Lower lobe of right lung (tissue), 2 donors: Measurements from ENCODE around the gene NFIA. TPM values are rescaled to one million over a fixed set of nuclear protein-coding genes. Genes with fewer than 3 reads are reported as not detected.

Source experiments
- ATAC-seq, 2 donors: fragments of 200-7000 bp; cut with Tn5 transposase; one replicate each; pipeline ENCODE4 v1.9.1; 2020 to 2022; ENCODE audit warnings: mild to moderate bottlenecking in 2 of 2, moderate library complexity in 2 of 2
- DNase-seq: peaks from one replicate; pipeline ENCODE4 v3.0.0-alpha.2; 2020
- H3K27ac ChIP-seq: fragments of 200-600 bp; one replicate; pipeline ENCODE4 v1.8.0; 2022
- H3K27me3 ChIP-seq: fragments of 200-600 bp; one replicate; pipeline ENCODE4 v1.8.0; 2022; ENCODE audit warnings: low read depth
- H3K36me3 ChIP-seq: fragments of 200-600 bp; one replicate; pipeline ENCODE4 v1.8.0; 2022; ENCODE audit warnings: mild to moderate bottlenecking
- H3K4me1 ChIP-seq: fragments of 200-600 bp; one replicate; pipeline ENCODE4 v1.8.0; 2022
- H3K4me3 ChIP-seq: fragments of 200-600 bp; one replicate; pipeline ENCODE4 v1.8.0; 2022; ENCODE audit warnings: mild to moderate bottlenecking
- H3K9me3 ChIP-seq: fragments of 200-600 bp; one replicate; pipeline ENCODE4 v1.8.0; 2022
- intact Hi-C: fragments of 100-400 bp; cut with DNase I; formaldehyde crosslinking; loops from one replicate; pipeline ENCODE4 v1.11.0; 2022
- total RNA-seq: library from RNA; stranded (reverse); fragmentation: NEBNext Ultra II Directional; extraction: Animal tissue kit (Norgen Biotek cat#: 25700); gene quantifications from one replicate; pipeline ENCODE4 v1.2.1, GENCODE V29; 2021
- TF ChIP-seq, protein P1 (sequence below): fragments of 200-600 bp; IDR thresholded peaks from one replicate; pipeline ENCODE4 v1.8.0; 2022; ENCODE audit warnings: antibody characterized with exemption, mild to moderate bottlenecking
- donor health status: DM: no; HTN: yes; CAD: no; lungs with severe emphysema.

NFIA gene
- total RNA-seq, 1 donor from 2014 or later = 70.0 TPM

DNA sequence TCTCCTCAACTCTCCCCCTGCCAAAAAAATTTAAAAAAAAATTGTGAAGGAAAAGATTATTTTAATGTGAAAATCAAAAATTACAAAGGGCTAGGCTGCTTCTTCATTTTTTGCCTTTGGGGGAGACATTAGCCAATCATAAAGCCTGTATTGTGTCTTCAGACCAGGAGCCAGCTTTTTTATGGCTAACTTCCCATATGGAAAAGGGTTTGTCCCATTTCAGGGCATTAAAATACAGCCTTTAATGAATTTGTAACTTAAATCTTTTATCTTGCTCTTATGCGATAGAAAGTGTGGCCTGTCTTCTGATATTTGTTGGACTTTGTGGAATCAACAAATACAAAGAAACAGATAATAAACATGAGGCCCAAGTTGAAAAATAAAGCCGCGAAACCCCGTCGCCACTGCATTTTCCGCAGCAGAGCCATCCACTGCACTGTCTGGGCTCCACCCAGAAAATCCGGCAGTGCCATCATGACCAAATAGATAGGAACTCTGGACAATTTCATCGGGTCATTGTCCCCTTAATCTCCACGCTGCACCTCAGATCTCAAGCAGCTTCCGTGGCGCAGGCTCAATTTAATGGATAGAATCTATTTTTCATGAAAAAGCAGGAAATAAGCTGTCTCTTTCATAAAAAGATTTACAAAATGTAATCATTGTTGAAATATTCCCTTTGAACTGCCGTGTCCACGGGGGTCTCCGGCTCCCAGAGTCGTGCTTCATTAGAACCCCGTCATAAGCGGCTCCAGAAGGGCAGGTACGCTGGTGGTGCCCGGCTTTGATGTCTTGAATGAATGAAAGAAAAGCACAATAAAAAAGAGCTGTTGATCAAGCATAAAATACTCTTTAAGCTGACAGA is 365.0 kb downstream of the NFIA start:
- peaks cover 59% of the 10 kb centered on the region for H3K4me1 ChIP-seq
- TF ChIP-seq, protein P1, sequence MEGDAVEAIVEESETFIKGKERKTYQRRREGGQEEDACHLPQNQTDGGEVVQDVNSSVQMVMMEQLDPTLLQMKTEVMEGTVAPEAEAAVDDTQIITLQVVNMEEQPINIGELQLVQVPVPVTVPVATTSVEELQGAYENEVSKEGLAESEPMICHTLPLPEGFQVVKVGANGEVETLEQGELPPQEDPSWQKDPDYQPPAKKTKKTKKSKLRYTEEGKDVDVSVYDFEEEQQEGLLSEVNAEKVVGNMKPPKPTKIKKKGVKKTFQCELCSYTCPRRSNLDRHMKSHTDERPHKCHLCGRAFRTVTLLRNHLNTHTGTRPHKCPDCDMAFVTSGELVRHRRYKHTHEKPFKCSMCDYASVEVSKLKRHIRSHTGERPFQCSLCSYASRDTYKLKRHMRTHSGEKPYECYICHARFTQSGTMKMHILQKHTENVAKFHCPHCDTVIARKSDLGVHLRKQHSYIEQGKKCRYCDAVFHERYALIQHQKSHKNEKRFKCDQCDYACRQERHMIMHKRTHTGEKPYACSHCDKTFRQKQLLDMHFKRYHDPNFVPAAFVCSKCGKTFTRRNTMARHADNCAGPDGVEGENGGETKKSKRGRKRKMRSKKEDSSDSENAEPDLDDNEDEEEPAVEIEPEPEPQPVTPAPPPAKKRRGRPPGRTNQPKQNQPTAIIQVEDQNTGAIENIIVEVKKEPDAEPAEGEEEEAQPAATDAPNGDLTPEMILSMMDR = no peak
- no peak overlapping the region for H3K27ac ChIP-seq
- no peaks in the 10 kb centered on the region for H3K27me3 ChIP-seq
- intact Hi-C loops = no loop called here
- DNase-seq (no peak), ATAC-seq (no peak)
- no peaks in the 10 kb centered on the region for H3K9me3 ChIP-seq
- H3K36me3 ChIP-seq = no peaks in the 10 kb centered on the region
- no peak overlapping the region for H3K4me3 ChIP-seq

DNA sequence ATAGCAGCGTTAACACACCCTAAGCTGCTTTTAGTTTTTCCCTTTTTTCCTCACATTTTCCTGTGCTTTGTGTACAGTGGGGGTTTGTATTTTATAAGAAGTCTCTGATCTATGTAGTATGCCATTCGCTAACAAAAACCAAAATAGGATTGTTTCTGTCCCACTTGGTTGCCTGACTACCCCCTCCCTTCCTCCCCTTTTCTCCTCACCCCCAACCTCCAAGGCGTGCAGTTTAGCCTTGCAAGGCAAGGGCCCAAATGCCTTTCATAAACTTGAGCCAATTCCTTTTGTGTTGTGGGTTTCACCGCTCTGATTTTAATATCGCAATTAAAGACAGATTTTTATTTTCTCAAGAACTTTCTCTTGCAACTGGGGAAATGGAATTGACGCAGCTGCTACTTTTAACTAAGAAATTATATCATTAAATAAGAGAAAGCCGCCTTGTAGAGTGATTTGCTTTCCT is 365.6 kb downstream of the NFIA start:
- Histone ChIP-seq H3K4me3 (no peak overlapping the region), H3K9me3 (no peaks in the 10 kb centered on the region), H3K27ac (peak overlapping the region; percentile 5), H3K36me3 (no peaks in the 10 kb centered on the region), H3K4me1 (peaks cover 59% of the 10 kb centered on the region), H3K27me3 (no peaks in the 10 kb centered on the region)
- intact Hi-C loops = no loop called here
- TF ChIP-seq, protein P1 = no peak
- DNase-seq (no peak), ATAC-seq (no peak)

DNA sequence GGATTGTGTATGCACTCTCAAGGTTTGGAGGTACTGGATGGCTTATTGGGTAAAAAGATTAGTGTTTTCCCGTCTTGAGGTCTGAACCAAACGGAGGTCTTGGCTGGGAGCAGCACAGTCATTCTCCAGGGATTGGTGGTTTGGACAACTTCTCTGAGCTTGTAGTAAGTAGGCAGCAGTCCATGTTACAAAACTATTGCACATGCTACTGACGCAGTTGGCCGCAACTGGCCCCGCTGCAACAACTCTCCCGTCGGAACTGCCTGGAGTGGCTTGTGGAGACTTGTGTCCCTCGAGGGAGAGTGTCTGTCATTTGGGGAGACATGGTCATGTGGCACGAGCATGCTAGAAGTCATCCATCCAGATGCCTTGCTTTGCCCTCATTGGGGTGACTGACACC is 366.6 kb downstream of the NFIA start:
- TF ChIP-seq, protein P1 = no peak
- H3K27me3 ChIP-seq = no peaks in the 10 kb centered on the region
- no peak overlapping the region for H3K4me3 ChIP-seq
- intact Hi-C loops = no loop called here
- H3K27ac ChIP-seq = peak overlapping the region; percentile 5
- H3K9me3 ChIP-seq = no peaks in the 10 kb centered on the region
- H3K36me3 ChIP-seq = no peaks in the 10 kb centered on the region
- ATAC-seq (no peak), DNase-seq (no peak)
- peaks cover 59% of the 10 kb centered on the region for H3K4me1 ChIP-seq

DNA sequence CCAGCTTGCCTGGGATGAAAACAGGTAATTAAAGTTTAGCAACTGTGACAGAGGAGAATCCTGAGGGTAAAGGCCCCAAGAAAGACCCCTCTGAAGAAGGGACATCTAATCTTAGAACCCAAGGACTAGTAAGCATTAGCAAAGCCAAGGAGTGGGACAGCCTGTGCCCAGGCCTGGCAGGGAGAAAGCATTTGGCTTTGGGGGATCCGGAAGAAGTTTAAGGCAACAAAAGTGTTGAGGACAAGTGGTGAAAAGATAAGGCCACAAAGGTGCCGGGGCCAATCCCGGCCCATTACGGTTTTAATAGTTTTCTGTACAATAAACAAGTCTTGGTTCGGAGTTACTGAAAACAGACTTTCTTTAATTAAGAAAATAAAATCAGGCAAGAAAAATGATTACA is 367.0 kb downstream of the NFIA start:
- Histone ChIP-seq H3K4me1 (peaks cover 61% of the 10 kb centered on the region), H3K9me3 (no peaks in the 10 kb centered on the region), H3K4me3 (no peak overlapping the region), H3K36me3 (no peaks in the 10 kb centered on the region), H3K27me3 (no peaks in the 10 kb centered on the region), H3K27ac (peak overlapping the region; percentile 5)
- no peak for DNase-seq
- intact Hi-C loops = no loop called here
- ATAC-seq = no peak
- TF ChIP-seq, protein P1 = no peak

DNA sequence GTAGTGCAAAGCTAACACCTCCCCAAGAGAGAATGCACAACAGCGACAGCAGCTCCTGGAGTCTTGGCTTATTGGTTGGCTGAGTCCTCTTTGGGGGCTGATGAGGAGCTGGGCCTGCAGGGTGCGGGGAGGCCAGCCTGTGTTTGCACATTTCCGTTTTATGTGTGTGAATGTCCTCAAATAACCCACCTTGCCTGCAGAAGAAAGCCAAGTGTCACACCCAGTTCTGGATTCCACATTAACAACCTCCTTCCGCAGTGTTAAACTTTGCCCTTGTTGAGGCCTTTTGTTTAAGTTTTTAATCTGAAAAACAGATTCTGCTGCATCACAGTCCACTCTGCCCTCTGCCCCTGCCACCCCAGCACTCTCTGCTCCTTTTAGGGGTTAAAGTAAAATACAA is 368.1 kb downstream of the NFIA start:
- intact Hi-C loops = no loop called here
- peak overlapping the region; percentile 5 for H3K27ac ChIP-seq
- TF ChIP-seq, protein P1 = no peak
- H3K4me1 ChIP-seq = peaks cover 61% of the 10 kb centered on the region
- ATAC-seq (peak; percentile 11 to 40), DNase-seq (no peak)
- no peaks in the 10 kb centered on the region for H3K36me3 ChIP-seq
- H3K4me3 ChIP-seq = no peak overlapping the region
- H3K9me3 ChIP-seq = no peaks in the 10 kb centered on the region
- no peaks in the 10 kb centered on the region for H3K27me3 ChIP-seq
